ENCODE data around the gene CLIC4. TPM values are rescaled to one million over a fixed set of nuclear protein-coding genes. Genes with fewer than 3 reads are reported as not detected.

CLIC4 gene
- total and polyA plus RNA-seq, 8 donors, result 53.5 to 372 (median 110) TPM

DNA sequence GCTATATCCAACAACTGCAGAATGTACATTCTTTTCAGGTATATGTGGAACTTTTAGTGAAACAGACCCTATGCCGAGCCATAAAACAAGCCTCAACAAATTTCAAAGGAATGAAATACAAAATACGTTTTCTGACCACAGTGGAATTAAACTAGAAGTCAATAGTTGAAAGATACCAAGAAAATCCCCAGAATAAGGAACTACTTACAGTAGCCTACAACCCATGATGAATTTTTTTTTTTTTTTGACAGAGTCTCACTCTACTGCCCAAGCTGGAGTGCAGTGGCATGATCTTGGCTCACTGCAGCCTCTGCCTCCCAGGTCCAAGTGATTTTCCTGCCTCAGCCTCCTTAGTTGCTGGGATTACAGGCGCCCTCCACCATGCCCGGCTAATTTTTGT, 101.4 kb downstream of the CLIC4 start:
- 88 to 94% (median 93%) methylated on average over 4 of the region's 4 CpGs for WGBS, 5 donors
- no peak for DNase-seq
- Histone ChIP-seq H3K4me1 (peaks cover 10 to 26% (median 23%) of the 10 kb centered on the region in 4 donors), H3K27ac (no peak overlapping the region), H3K9me3 (no peaks in the 10 kb centered on the region), H3K4me3 (no peak overlapping the region), H3K27me3 (no peaks in the 10 kb centered on the region), H3K36me3 (peaks cover 0 to 11% (median 7%) of the 10 kb centered on the region in 4 donors)
- no peak for TF ChIP-seq POLR2AphosphoS5 (IDR thresholded peaks at IDR 0.05)
- intact Hi-C loops (cut with DNase I; ENCODE audit: low total_unique reads), result no loop called here

- intact Hi-C loops (cut with DNase I; ENCODE audit: low total_unique reads), result no loop called here
- no peaks in the 10 kb centered on the region for H3K9me3 ChIP-seq
- no peaks in the 10 kb centered on the region for H3K27me3 ChIP-seq
- peak; percentile 94 to 97 for DNase-seq
- 1 to 2% (median 1%) methylated on average over 31 to 89 of the region's 89 CpGs for WGBS, 5 donors
- peaks cover 10 to 26% (median 23%) of the 10 kb centered on the region in 4 donors for H3K4me1 ChIP-seq
- H3K27ac ChIP-seq, result peak overlapping the region; percentile 65 to 84 (median 78)
- peaks cover 0 to 7% (median 1%) of the 10 kb centered on the region in 4 donors for H3K36me3 ChIP-seq
- H3K4me3 ChIP-seq, result peak overlapping the region; percentile 55 to 61 (median 56)
- TF ChIP-seq, protein P1, sequence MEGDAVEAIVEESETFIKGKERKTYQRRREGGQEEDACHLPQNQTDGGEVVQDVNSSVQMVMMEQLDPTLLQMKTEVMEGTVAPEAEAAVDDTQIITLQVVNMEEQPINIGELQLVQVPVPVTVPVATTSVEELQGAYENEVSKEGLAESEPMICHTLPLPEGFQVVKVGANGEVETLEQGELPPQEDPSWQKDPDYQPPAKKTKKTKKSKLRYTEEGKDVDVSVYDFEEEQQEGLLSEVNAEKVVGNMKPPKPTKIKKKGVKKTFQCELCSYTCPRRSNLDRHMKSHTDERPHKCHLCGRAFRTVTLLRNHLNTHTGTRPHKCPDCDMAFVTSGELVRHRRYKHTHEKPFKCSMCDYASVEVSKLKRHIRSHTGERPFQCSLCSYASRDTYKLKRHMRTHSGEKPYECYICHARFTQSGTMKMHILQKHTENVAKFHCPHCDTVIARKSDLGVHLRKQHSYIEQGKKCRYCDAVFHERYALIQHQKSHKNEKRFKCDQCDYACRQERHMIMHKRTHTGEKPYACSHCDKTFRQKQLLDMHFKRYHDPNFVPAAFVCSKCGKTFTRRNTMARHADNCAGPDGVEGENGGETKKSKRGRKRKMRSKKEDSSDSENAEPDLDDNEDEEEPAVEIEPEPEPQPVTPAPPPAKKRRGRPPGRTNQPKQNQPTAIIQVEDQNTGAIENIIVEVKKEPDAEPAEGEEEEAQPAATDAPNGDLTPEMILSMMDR (IDR thresholded peaks at IDR 0.05), result peak in 6 of 7 experiments; percentile 37 to 91 (median 90)
- TF ChIP-seq EP300 (IDR thresholded peaks at IDR 0.05) (no peak), POLR2A (IDR thresholded peaks at IDR 0.05) (no peak), POLR2AphosphoS5 (IDR thresholded peaks at IDR 0.05) (peak in 2 of 3 donors; percentile 43 to 79)
Observed at GRCh38 chr1:24847995-24848881, 103.0 kb downstream of the CLIC4 start.

DNA sequence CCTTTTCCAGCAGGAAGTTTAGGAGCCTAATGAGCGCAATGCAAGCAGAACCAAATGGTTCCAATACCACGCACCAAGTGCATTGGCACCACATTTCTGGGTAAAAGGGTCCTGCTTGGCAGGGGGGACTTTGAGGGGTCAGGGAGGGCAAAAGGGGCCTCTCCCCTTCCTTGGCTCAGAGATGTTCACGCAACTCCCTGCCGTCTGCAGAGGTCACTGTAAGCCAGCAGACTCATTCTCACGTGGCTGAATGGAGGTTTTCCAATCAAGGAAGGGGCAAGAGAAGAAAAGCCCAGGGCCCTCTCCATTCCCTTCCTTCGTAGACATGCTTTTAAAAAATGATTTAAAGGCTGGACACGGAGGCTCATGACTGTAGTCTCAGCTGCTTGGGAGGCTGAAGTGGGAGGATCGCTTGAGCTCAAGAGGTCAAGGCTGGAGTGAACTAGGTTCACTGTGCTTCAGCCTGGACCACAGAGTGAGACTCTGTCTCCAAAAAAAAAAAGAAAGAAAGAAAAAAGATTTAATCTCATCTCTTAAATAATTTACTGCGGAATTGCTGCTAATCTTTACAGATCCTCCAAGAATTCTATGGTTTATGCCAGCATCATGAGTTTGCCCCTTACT, 104.5 kb downstream of the CLIC4 start:
- Histone ChIP-seq H3K4me1 (peaks cover 10 to 26% (median 23%) of the 10 kb centered on the region in 4 donors), H3K27me3 (peaks cover 0 to 3% (median 0%) of the 10 kb centered on the region in 3 donors), H3K36me3 (peaks cover 0 to 7% (median 1%) of the 10 kb centered on the region in 4 donors), H3K4me3 (no peak overlapping the region), H3K9me3 (no peaks in the 10 kb centered on the region), H3K27ac (no peak overlapping the region)
- peak; percentile 25 to 70 for DNase-seq
- 42 to 56% (median 50%) methylated on average over 9 of the region's 9 CpGs for WGBS, 5 donors
- intact Hi-C loops (cut with DNase I; ENCODE audit: low total_unique reads), result no loop called here
- TF ChIP-seq POLR2AphosphoS5 (IDR thresholded peaks at IDR 0.05), result no peak
- no peak for TF ChIP-seq EP300 (IDR thresholded peaks at IDR 0.05)
- TF ChIP-seq, protein P1 (IDR thresholded peaks at IDR 0.05), result no peak
- TF ChIP-seq POLR2A (IDR thresholded peaks at IDR 0.05), result no peak

DNA sequence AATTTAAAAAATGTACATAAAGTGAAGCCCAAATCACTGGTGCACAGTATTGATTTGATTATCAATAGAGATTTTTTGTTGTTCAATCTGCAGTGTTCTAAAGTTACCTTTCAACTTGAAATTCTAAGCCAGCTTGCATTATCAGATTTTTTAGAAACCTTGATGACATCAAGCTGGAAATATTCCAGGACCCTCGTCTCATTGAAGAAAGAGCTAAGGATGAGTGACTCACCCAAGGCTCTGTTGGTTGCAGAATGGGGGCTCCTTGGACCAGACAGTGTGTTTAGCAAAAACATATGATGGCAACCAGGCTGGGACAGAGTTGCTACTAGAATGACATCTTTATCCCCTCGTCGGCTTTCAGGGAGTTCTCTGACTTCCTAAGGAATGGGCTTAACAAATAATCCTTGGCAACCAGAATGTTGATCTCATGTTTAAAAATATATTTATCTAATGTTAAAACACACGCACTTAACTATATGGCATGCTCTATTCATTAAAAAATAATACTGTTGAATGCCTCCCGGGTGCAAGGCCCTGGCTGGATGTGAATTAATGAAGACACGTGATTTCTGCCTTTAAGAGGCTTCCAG, 105.2 kb downstream of the CLIC4 start:
- no peak for TF ChIP-seq POLR2A (IDR thresholded peaks at IDR 0.05)
- TF ChIP-seq, protein P1 (IDR thresholded peaks at IDR 0.05), result no peak
- no peak for TF ChIP-seq POLR2AphosphoS5 (IDR thresholded peaks at IDR 0.05)
- no peak for TF ChIP-seq EP300 (IDR thresholded peaks at IDR 0.05)
- H3K4me3 ChIP-seq, result no peak overlapping the region
- peaks cover 0 to 3% (median 0%) of the 10 kb centered on the region in 3 donors for H3K27me3 ChIP-seq
- peaks cover 10 to 26% (median 23%) of the 10 kb centered on the region in 4 donors for H3K4me1 ChIP-seq
- peaks cover 0 to 3% (median under 1%) of the 10 kb centered on the region in 4 donors for H3K36me3 ChIP-seq
- 50 to 60% (median 57%) methylated on average over 6 of the region's 6 CpGs for WGBS, 5 donors
- no peaks in the 10 kb centered on the region for H3K9me3 ChIP-seq
- intact Hi-C loops (cut with DNase I; ENCODE audit: low total_unique reads), result no loop called here
- DNase-seq, result no peak
- no peak overlapping the region for H3K27ac ChIP-seq
